SK-N-MC (cell line): ENCODE results near the gene VPS35.

Source experiments
- EZH2 ChIP-seq: fragments of 200-600 bp; sonication (generic); IDR thresholded peaks from one replicate; pipeline ENCODE4 v1.6.1; 2017; ENCODE audit warnings: antibody characterized with exemption
- POLR2AphosphoS5 ChIP-seq: IDR thresholded peaks from 2 replicates; pipeline ENCODE4 v1.6.1; 2012; ENCODE audit warnings: mild to moderate bottlenecking, low read depth, low read length, borderline replicate concordance

DNA sequence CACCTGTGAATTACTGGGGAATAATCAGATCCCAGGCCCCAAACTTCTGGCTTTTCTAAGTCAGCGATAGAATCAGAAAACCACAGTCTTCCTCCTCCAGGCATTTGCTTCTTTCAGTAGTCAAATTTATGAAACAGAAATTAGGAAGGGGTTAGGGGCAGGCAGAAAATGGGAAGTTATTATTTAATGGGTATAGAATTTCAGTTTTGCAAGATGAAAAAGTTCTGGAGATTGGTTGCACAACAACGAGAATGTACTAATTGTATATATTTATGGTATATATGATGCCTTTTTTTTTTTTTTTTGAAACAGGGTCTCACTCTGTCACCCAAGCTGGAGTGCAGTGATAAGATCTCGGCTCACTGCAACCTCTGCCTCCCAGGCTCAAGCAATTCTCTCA lies 23.9 kb upstream of the VPS35 start:
- TF ChIP-seq EZH2, result no peak
- no peak for TF ChIP-seq POLR2AphosphoS5
